Stomach smooth muscle (tissue), 2 donors: ENCODE data around the gene ACTN4.

Experiments
- H3K27ac ChIP-seq: one replicate; pipeline ENCODE4 v1.7.0; 2013; ENCODE audit warnings: mild to moderate bottlenecking, low read length, inconsistent platforms
- H3K27me3 ChIP-seq, 2 donors: one replicate each; pipeline ENCODE4 v1.7.0; 2013; ENCODE audit warnings: low read length in 2 of 2; ENCODE audit not compliant: insufficient read depth in 2 of 2, control insufficient read depth in 1 of 2
- H3K36me3 ChIP-seq, 2 donors: one replicate each; pipeline ENCODE4 v1.7.0; 2013; ENCODE audit warnings: low read length in 2 of 2; ENCODE audit not compliant: control insufficient read depth in 2 of 2, insufficient read depth in 2 of 2
- H3K4me1 ChIP-seq: one replicate; pipeline ENCODE4 v1.7.0; 2013; ENCODE audit warnings: low read length; ENCODE audit not compliant: control insufficient read depth, insufficient read depth
- H3K4me3 ChIP-seq, 2 donors: one replicate each; pipeline ENCODE4 v1.7.0; 2013; ENCODE audit warnings: low read length in 2 of 2
- H3K9ac ChIP-seq, 2 donors: one replicate each; pipeline ENCODE4 v1.7.0; 2013; ENCODE audit warnings: low read length in 2 of 2, mild to moderate bottlenecking in 1 of 2
- H3K9me3 ChIP-seq, 2 donors: one replicate each; pipeline ENCODE4 v1.7.0; 2013; ENCODE audit warnings: low read length in 2 of 2; ENCODE audit not compliant: control insufficient read depth in 2 of 2
- donor health status: healthy.
- donor health status: Pancreatic carcinoma.

ACTN4 gene

GRCh38 chr19:38705197-38706019, 58.0 kb downstream of the ACTN4 start:
- H3K4me3 ChIP-seq, result no peak overlapping the region
- H3K9me3 ChIP-seq, result no peaks in the 10 kb centered on the region
- H3K27ac ChIP-seq, result peak overlapping the region; percentile 37
- H3K9ac ChIP-seq, result no peak overlapping the region
- no peaks in the 10 kb centered on the region for H3K27me3 ChIP-seq
- H3K36me3 ChIP-seq, result peaks cover 50 to 70% of the 10 kb centered on the region in 2 donors
- H3K4me1 ChIP-seq, result peaks cover 75% of the 10 kb centered on the region

- Histone ChIP-seq H3K9ac (peak overlapping the region in 1 of 2 donors; percentile 18), H3K27ac (peak overlapping the region; percentile 84), H3K9me3 (no peaks in the 10 kb centered on the region), H3K4me3 (no peak overlapping the region), H3K4me1 (peaks cover 75% of the 10 kb centered on the region), H3K36me3 (peaks cover 50 to 71% of the 10 kb centered on the region in 2 donors), H3K27me3 (no peaks in the 10 kb centered on the region)
These were observed 59.5 kb downstream of the ACTN4 start for GRCh38 chr19:38706792-38707511.

GRCh38 chr19:38707512-38708114, 60.2 kb downstream of the ACTN4 start:
- Histone ChIP-seq H3K9ac (peak overlapping the region; percentile 5 to 18), H3K36me3 (peaks cover 48 to 71% of the 10 kb centered on the region in 2 donors), H3K4me3 (no peak overlapping the region), H3K27me3 (no peaks in the 10 kb centered on the region), H3K4me1 (peaks cover 75% of the 10 kb centered on the region), H3K27ac (peak overlapping the region; percentile 84), H3K9me3 (no peaks in the 10 kb centered on the region)

GRCh38 chr19:38708413-38709024, 61.1 kb downstream of the ACTN4 start:
- Histone ChIP-seq H3K4me3 (no peak overlapping the region), H3K9me3 (no peaks in the 10 kb centered on the region), H3K27ac (peak overlapping the region; percentile 84), H3K36me3 (peaks cover 49 to 66% of the 10 kb centered on the region in 2 donors), H3K9ac (peak overlapping the region in 1 of 2 donors; percentile 24), H3K27me3 (no peaks in the 10 kb centered on the region), H3K4me1 (peaks cover 82% of the 10 kb centered on the region)

- no peak overlapping the region for H3K4me3 ChIP-seq
- H3K9ac ChIP-seq, result peak overlapping the region in 1 of 2 donors; percentile 29
- H3K4me1 ChIP-seq, result peaks cover 88% of the 10 kb centered on the region
- no peaks in the 10 kb centered on the region for H3K27me3 ChIP-seq
- H3K27ac ChIP-seq, result peak overlapping the region; percentile 84
- H3K36me3 ChIP-seq, result peaks cover 49 to 63% of the 10 kb centered on the region in 2 donors
- H3K9me3 ChIP-seq, result no peaks in the 10 kb centered on the region
These were observed 61.7 kb downstream of the ACTN4 start for GRCh38 chr19:38709119-38709518.

- Histone ChIP-seq H3K4me1 (peaks cover 95% of the 10 kb centered on the region), H3K36me3 (peaks cover 50 to 64% of the 10 kb centered on the region in 2 donors), H3K27me3 (no peaks in the 10 kb centered on the region), H3K9me3 (no peaks in the 10 kb centered on the region), H3K27ac (peak overlapping the region; percentile 84), H3K4me3 (no peak overlapping the region), H3K9ac (peak overlapping the region in 1 of 2 donors; percentile 21)
These were observed 62.4 kb downstream of the ACTN4 start for GRCh38 chr19:38709671-38710415.

GRCh38 chr19:38710416-38710702, 62.9 kb downstream of the ACTN4 start:
- Histone ChIP-seq H3K9me3 (no peaks in the 10 kb centered on the region), H3K4me1 (peaks cover 95% of the 10 kb centered on the region), H3K27me3 (no peaks in the 10 kb centered on the region), H3K36me3 (peaks cover 48 to 61% of the 10 kb centered on the region in 2 donors), H3K27ac (peak overlapping the region; percentile 84), H3K4me3 (no peak overlapping the region), H3K9ac (peak overlapping the region; percentile 29 to 61)

- Histone ChIP-seq H3K27ac (peak overlapping the region; percentile 84), H3K27me3 (no peaks in the 10 kb centered on the region), H3K9ac (peak overlapping the region; percentile 29 to 61), H3K9me3 (no peaks in the 10 kb centered on the region), H3K36me3 (peaks cover 41 to 53% of the 10 kb centered on the region in 2 donors), H3K4me3 (peak overlapping the region in 1 of 2 donors; percentile 8), H3K4me1 (peaks cover 91% of the 10 kb centered on the region)
These were observed 63.7 kb downstream of the ACTN4 start for GRCh38 chr19:38710928-38711725.

GRCh38 chr19:38711726-38712153, 64.3 kb downstream of the ACTN4 start:
- H3K9me3 ChIP-seq, result no peaks in the 10 kb centered on the region
- H3K4me1 ChIP-seq, result peaks cover 89% of the 10 kb centered on the region
- H3K27me3 ChIP-seq, result no peaks in the 10 kb centered on the region
- H3K36me3 ChIP-seq, result peaks cover 40 to 54% of the 10 kb centered on the region in 2 donors
- peak overlapping the region in 1 of 2 donors; percentile 15 for H3K4me3 ChIP-seq
- H3K27ac ChIP-seq, result peak overlapping the region; percentile 84
- H3K9ac ChIP-seq, result peak overlapping the region; percentile 42 to 61
